Endometrial microvascular endothelial cells (primary cell): ENCODE data around the gene LRRC74B. TPM values are rescaled to one million over a fixed set of nuclear protein-coding genes. Genes with fewer than 3 reads are reported as not detected.
"Not testable (repeated sequence)": the region's sequence is repeated elsewhere in the genome, so short reads cannot be mapped to it uniquely, and the experiment has no call there.

Experiments used
- in situ Hi-C: cut with HindIII; loops from 2 replicates; pipeline ENCODE4 v1.10.0; 2017; ENCODE audit warnings: low sequenced_read_pairs, low pct_unique_long_range_greater_than_20kb; ENCODE audit errors: inconsistent ontology term
- total RNA-seq: library from RNA; depleted of rRNA; stranded (reverse); fragments of >200 nt; gene quantifications from one replicate; pipeline ENCODE4 v1.2.3, GENCODE V29; 2015; ENCODE audit errors: inconsistent ontology term

LRRC74B gene
- total RNA-seq, 1 donor from 2014 or later: not detected

GRCh38 chr22:21092797-21093554, 47.2 kb downstream of the LRRC74B start:
- in situ Hi-C loops: no loop called here

GRCh38 chr22:21093555-21094137, 47.9 kb downstream of the LRRC74B start:
- in situ Hi-C loops: not testable (repeated sequence)

GRCh38 chr22:21094911-21095772, 49.4 kb downstream of the LRRC74B start:
- in situ Hi-C loops: no loop called here

- in situ Hi-C loops: no loop called here
Measured at GRCh38 chr22:21095773-21096107, 50.0 kb downstream of the LRRC74B start.

- in situ Hi-C loops: not testable (repeated sequence)
Measured at GRCh38 chr22:21096878-21097277, 51.1 kb downstream of the LRRC74B start.

GRCh38 chr22:21098099-21098671, 52.4 kb downstream of the LRRC74B start:
- in situ Hi-C loops: no loop called here

GRCh38 chr22:21099578-21099977, 53.8 kb downstream of the LRRC74B start:
- in situ Hi-C loops: no loop called here

- in situ Hi-C loops: no loop called here
Measured at GRCh38 chr22:21100149-21101032, 54.6 kb downstream of the LRRC74B start.

GRCh38 chr22:21101877-21102638, 56.3 kb downstream of the LRRC74B start:
- in situ Hi-C loops: no loop called here

GRCh38 chr22:21102659-21103267, 57.0 kb downstream of the LRRC74B start:
- in situ Hi-C loops: no loop called here

- in situ Hi-C loops: no loop called here
Measured at GRCh38 chr22:21103633-21104032, 57.9 kb downstream of the LRRC74B start.

GRCh38 chr22:21104126-21104691, 58.5 kb downstream of the LRRC74B start:
- in situ Hi-C loops: no loop called here

- in situ Hi-C loops: no loop called here
Measured at GRCh38 chr22:21105294-21105693, 59.5 kb downstream of the LRRC74B start.

- in situ Hi-C loops: no loop called here
Measured at GRCh38 chr22:21106000-21106399, 60.3 kb downstream of the LRRC74B start.

- in situ Hi-C loops: no loop called here
Measured at GRCh38 chr22:21108379-21109115, 62.8 kb downstream of the LRRC74B start.
